MV-4-11 (cell line): ENCODE measurements around the gene SLC45A2.
"Not testable (repeated sequence)": the region's sequence is repeated elsewhere in the genome, so short reads cannot be mapped to it uniquely, and the experiment has no call there.

Experiments used
- DNase-seq: peaks from one replicate; lab custom pipeline; 2025; lab: John Stamatoyannopoulos, UW

Gene SLC45A2

GRCh38 chr5:33966805-33967204 is 17.7 kb downstream of the SLC45A2 start:
- DNase-seq = no peak

GRCh38 chr5:33964132-33964700 is 20.3 kb downstream of the SLC45A2 start:
- DNase-seq = peak; percentile 4

- no peak for DNase-seq
Measured at GRCh38 chr5:33958176-33958575, 26.3 kb downstream of the SLC45A2 start.

- no peak for DNase-seq
Measured at GRCh38 chr5:33957577-33958150, 26.8 kb downstream of the SLC45A2 start.

GRCh38 chr5:33952175-33952574 is 32.3 kb downstream of the SLC45A2 start:
- not testable (repeated sequence) for DNase-seq

- DNase-seq = no peak
Measured at GRCh38 chr5:33944543-33945132, 39.9 kb downstream of the SLC45A2 start.

- no peak for DNase-seq
Measured at GRCh38 chr5:33941090-33941489, 43.4 kb downstream of the SLC45A2 start.

GRCh38 chr5:33939556-33940262 is 44.8 kb downstream of the SLC45A2 start:
- DNase-seq = peak; percentile 62

- DNase-seq = no peak
Measured at GRCh38 chr5:33938881-33939280, 45.6 kb downstream of the SLC45A2 start.

- no peak for DNase-seq
Measured at GRCh38 chr5:33938507-33938796, 46.0 kb downstream of the SLC45A2 start.

- DNase-seq = no peak
Measured at GRCh38 chr5:33937707-33938506, 46.6 kb downstream of the SLC45A2 start.

- no peak for DNase-seq
Measured at GRCh38 chr5:33937017-33937706, 47.3 kb downstream of the SLC45A2 start.

- no peak for DNase-seq
Measured at GRCh38 chr5:33936381-33937016, 48.0 kb downstream of the SLC45A2 start, which contains the start of gene RXFP3. Gene RXFP3, plus strand, starts transcription at chr5:33936386. Its CDS starts 355 bp downstream, at chr5:33936741.

- no peak for DNase-seq
Measured at GRCh38 chr5:33936004-33936380, 48.5 kb downstream of the SLC45A2 start.

- DNase-seq = peak; percentile 25
Measured at GRCh38 chr5:33934176-33934575, 50.3 kb downstream of the SLC45A2 start.

GRCh38 chr5:33933723-33934169 is 50.7 kb downstream of the SLC45A2 start:
- DNase-seq = peak; percentile 82

GRCh38 chr5:33931136-33931535 is 53.4 kb downstream of the SLC45A2 start:
- DNase-seq = no peak

GRCh38 chr5:33929925-33930690 is 54.4 kb downstream of the SLC45A2 start:
- no peak for DNase-seq

- DNase-seq = peak; percentile 8
Measured at GRCh38 chr5:33928283-33928682, 56.2 kb downstream of the SLC45A2 start.

- no peak for DNase-seq
Measured at GRCh38 chr5:33927685-33928084, 56.8 kb downstream of the SLC45A2 start.
